Activated CD4-positive, alpha-beta T cell treated with anti-CD3 and anti-CD28 coated beads, Interleukin-2, amount 50 U/mL, for 24 hours (primary cell): ENCODE results near the gene CCNYL1.
"Not testable (repeated sequence)": the region's sequence is repeated elsewhere in the genome, so short reads cannot be mapped to it uniquely, and the experiment has no call there.

ENCODE experiments used
- DNase-seq, 2 donors: peaks; one replicate each; pipeline ENCODE4 v3.0.0-alpha.2; 2020; ENCODE audit warnings: low read depth in 1 of 2, low spot score in 1 of 2

Gene CCNYL1

GRCh38 chr2:207710814-207711740 lies at the start of gene CCNYL1:
CCNYL1 (plus strand) TSS chr2:207711640; CDS start chr2:207711897, 257 bp downstream.
- DNase-seq, result peak; percentile 88 to 96

GRCh38 chr2:207662203-207662602 lies 49.2 kb upstream of the CCNYL1 start:
- DNase-seq, result no peak

GRCh38 chr2:207663870-207664545 lies 47.4 kb upstream of the CCNYL1 start:
- DNase-seq, result no peak

GRCh38 chr2:207670887-207671286 lies 40.6 kb upstream of the CCNYL1 start:
- DNase-seq, result no peak

- no peak for DNase-seq
Observed at GRCh38 chr2:207673431-207673830, 38.0 kb upstream of the CCNYL1 start.

- DNase-seq, result no peak
Observed at GRCh38 chr2:207674266-207674774, 37.1 kb upstream of the CCNYL1 start.

GRCh38 chr2:207674826-207675225 lies 36.6 kb upstream of the CCNYL1 start:
- DNase-seq, result no peak

GRCh38 chr2:207676827-207677354 lies 34.5 kb upstream of the CCNYL1 start:
- no peak for DNase-seq

- DNase-seq, result no peak
Observed at GRCh38 chr2:207681431-207681830, 30.0 kb upstream of the CCNYL1 start.

GRCh38 chr2:207682557-207682956 lies 28.9 kb upstream of the CCNYL1 start:
- no peak for DNase-seq

- DNase-seq, result no peak
Observed at GRCh38 chr2:207683438-207683837, 28.0 kb upstream of the CCNYL1 start.

GRCh38 chr2:207683879-207684627 lies 27.4 kb upstream of the CCNYL1 start:
- DNase-seq, result no peak

- no peak for DNase-seq
Observed at GRCh38 chr2:207686812-207687211, 24.6 kb upstream of the CCNYL1 start.

- no peak for DNase-seq
Observed at GRCh38 chr2:207688597-207688996, 22.8 kb upstream of the CCNYL1 start.

- not testable (repeated sequence) for DNase-seq
Observed at GRCh38 chr2:207690845-207691461, 20.5 kb upstream of the CCNYL1 start.

GRCh38 chr2:207692206-207693065 lies 19.0 kb upstream of the CCNYL1 start:
- peak in 1 of 2 donors; percentile 22 for DNase-seq

GRCh38 chr2:207693641-207694249 lies 17.7 kb upstream of the CCNYL1 start:
- DNase-seq, result no peak

GRCh38 chr2:207694811-207695281 lies 16.6 kb upstream of the CCNYL1 start:
- no peak for DNase-seq

- DNase-seq, result no peak
Observed at GRCh38 chr2:207695293-207695692, 16.1 kb upstream of the CCNYL1 start.
